ENCODE measurements around the gene RDH5.

- TF ChIP-seq, protein P1, sequence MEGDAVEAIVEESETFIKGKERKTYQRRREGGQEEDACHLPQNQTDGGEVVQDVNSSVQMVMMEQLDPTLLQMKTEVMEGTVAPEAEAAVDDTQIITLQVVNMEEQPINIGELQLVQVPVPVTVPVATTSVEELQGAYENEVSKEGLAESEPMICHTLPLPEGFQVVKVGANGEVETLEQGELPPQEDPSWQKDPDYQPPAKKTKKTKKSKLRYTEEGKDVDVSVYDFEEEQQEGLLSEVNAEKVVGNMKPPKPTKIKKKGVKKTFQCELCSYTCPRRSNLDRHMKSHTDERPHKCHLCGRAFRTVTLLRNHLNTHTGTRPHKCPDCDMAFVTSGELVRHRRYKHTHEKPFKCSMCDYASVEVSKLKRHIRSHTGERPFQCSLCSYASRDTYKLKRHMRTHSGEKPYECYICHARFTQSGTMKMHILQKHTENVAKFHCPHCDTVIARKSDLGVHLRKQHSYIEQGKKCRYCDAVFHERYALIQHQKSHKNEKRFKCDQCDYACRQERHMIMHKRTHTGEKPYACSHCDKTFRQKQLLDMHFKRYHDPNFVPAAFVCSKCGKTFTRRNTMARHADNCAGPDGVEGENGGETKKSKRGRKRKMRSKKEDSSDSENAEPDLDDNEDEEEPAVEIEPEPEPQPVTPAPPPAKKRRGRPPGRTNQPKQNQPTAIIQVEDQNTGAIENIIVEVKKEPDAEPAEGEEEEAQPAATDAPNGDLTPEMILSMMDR (conservative IDR thresholded peaks at IDR 0.05 in 1 of 2, IDR thresholded peaks at IDR 0.05 in 1 of 2; ENCODE audit: extremely low read depth in 1 of 2, insufficient read depth in 1 of 2, low read depth in 1 of 2, low read length in 2 of 2) = no peak
- TF ChIP-seq EZH2 (IDR thresholded peaks at IDR 0.05; ENCODE audit: borderline replicate concordance, low read length) = no peak
These were observed 2.2 kb upstream of the RDH5 start for GRCh38 chr12:55718015-55718414.
